Psoas muscle (tissue), 8 donors: Measurements from ENCODE around the gene RASAL2. TPM values are rescaled to one million over a fixed set of nuclear protein-coding genes. Genes with fewer than 3 reads are reported as not detected.

Source experiments
- ATAC-seq, 4 donors: fragments of 200-7000 bp; cut with Tn5 transposase; one replicate each; pipeline ENCODE4 v1.9.1; 2020; ENCODE audit warnings: moderate library complexity in 3 of 4, mild to moderate bottlenecking in 2 of 4
- DNase-seq, 2 donors: peaks; one replicate each; pipeline ENCODE4 v3.0.0-alpha.2; 2020
- H3K27ac ChIP-seq: fragments of 200-600 bp; one replicate; pipeline ENCODE4 v1.8.0; 2022
- H3K27me3 ChIP-seq, 3 donors: fragments of 200-600 bp in 1 of 3; one replicate each; pipeline versions ENCODE4 v1.6.1 to v1.8.0; 2013 to 2022; ENCODE audit warnings: low read length in 2 of 3, mild to moderate bottlenecking in 2 of 3, moderate library complexity in 1 of 3; ENCODE audit not compliant: insufficient read depth in 3 of 3
- H3K36me3 ChIP-seq, 2 donors: fragments of 200-600 bp in 1 of 2; one replicate each; pipeline versions ENCODE4 v1.6.1 to v1.8.0; 2013 to 2022; ENCODE audit warnings: low read depth in 1 of 2, mild to moderate bottlenecking in 1 of 2, moderate library complexity in 1 of 2; ENCODE audit not compliant: insufficient read depth in 1 of 2
- H3K4me1 ChIP-seq: fragments of 200-600 bp; one replicate; pipeline ENCODE4 v1.8.0; 2022
- H3K4me3 ChIP-seq: fragments of 200-600 bp; one replicate; pipeline ENCODE4 v1.8.0; 2022; ENCODE audit warnings: mild to moderate bottlenecking
- H3K9me3 ChIP-seq: fragments of 200-600 bp; one replicate; pipeline ENCODE4 v1.8.0; 2022
- CTCF ChIP-seq: fragments of 200-600 bp; IDR thresholded peaks from one replicate; pipeline ENCODE4 v1.8.0; 2022; ENCODE audit warnings: antibody characterized with exemption
- whole genome bisulfite sequencing, 3 donors: extraction: QIAGEN DNeasy Blood & Tissue Kit; methylation state at CpG; one replicate each; pipeline versions ENCODE4 v1.1.6 to v1.1.7; 2013; 5-methylcytosine and 5-hydroxymethylcytosine counted together
- intact Hi-C, 2 donors: fragments of 100-400 bp; cut with DNase I; formaldehyde crosslinking; loops; one replicate each; pipeline versions ENCODE4 v1.11.0 to v1.14.2; 2022
- polyA plus RNA-seq, 3 donors: library from polyadenylated mRNA; stranded (reverse); fragments of 200-250 nt; gene quantifications; one replicate each; pipeline ENCODE4 v1.2.3, GENCODE V29; 2013
- total RNA-seq, 4 donors: library from RNA; stranded (reverse); fragmentation: NEBNext Ultra II Directional in 2 of 4; extraction: Animal tissue kit (Norgen Biotek cat#: 25700) in 2 of 4; gene quantifications; one replicate each; pipeline versions ENCODE4 v1.2.1 to v1.2.4, GENCODE V29; 2021 to 2023
- donor health status: healthy with polysubstance abuse.
- donor health status: DM: no; HTN: no; CAD: no; lungs with moderate emphysema.
- donor health status: Bipolar disorder and iron deficiency.
- donor health status: healthy.
- donor health status: DM: yes; HTN: yes; CAD: no.
- donor health status: DM: no; HTN: no; CAD: no.
- donor health status: DM: no; HTN: no; CAD: no.
- donor health status: DM: yes; HTN: yes; CAD: no.

RASAL2 gene
- total and polyA plus RNA-seq, 7 donors: 1.9 to 42.1 (median 5.5) TPM

DNA sequence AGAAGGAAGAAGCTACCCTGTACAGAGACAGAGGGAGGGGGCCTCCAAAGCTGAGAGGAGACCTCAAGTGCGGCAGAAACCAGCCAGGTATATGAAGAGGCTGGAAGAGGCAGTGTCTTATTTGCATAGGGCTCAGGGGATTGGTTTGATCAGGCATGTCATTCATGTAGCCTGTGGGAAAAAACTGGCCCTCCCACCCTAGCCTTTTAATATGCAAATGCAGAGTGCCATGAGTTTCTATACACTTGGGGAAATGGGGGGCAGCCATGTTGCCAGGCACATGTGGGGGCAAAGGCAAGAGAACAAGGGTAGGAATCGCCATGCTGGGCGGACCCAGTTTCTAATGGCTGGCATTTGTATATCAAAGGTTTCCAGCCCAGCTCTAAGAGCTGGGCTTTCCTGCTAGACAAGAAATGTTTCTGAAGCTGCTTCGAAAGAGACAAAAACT, 172.7 kb downstream of the RASAL2 start:
- DNase-seq (no peak), ATAC-seq (no peak)
- Histone ChIP-seq H3K9me3 (no peaks in the 10 kb centered on the region), H3K4me3 (no peak overlapping the region), H3K4me1 (no peaks in the 10 kb centered on the region), H3K36me3 (no peaks in the 10 kb centered on the region), H3K27ac (no peak overlapping the region), H3K27me3 (no peaks in the 10 kb centered on the region)
- no peak for TF ChIP-seq CTCF
- intact Hi-C loops: no loop called here
- 73 to 90% (median 89%) methylated on average over 3 to 4 of the region's 4 CpGs for WGBS, 3 donors

- 64 to 67% (median 67%) methylated on average over 3 of the region's 3 CpGs for WGBS, 3 donors
- Histone ChIP-seq H3K27ac (no peak overlapping the region), H3K27me3 (no peaks in the 10 kb centered on the region), H3K4me1 (no peaks in the 10 kb centered on the region), H3K4me3 (no peak overlapping the region), H3K9me3 (no peaks in the 10 kb centered on the region), H3K36me3 (no peaks in the 10 kb centered on the region)
- ATAC-seq: no peak
- intact Hi-C loops: no loop called here
- no peak for DNase-seq
- no peak for TF ChIP-seq CTCF
These were observed 173.8 kb downstream of the RASAL2 start for GRCh38 chr1:178267646-178268094.

DNA sequence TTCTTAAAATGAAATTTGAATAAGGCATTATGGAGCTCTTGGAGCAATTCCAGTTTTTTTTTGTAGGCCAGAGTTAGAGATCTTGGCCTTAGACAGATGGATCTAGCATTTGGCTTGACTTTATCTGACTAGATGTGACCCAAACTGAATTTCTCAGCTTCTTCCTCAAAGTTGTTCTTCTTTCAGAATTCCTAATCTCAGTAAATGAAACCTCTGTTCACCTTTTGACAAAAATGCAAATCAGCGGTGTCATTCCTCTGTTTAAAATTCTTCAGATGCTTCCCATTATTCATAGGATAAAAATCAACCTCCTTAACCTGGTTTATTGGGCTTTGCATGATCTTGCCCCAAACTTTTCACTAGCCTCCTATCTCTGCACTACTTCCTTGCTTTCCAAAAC, 177.6 kb downstream of the RASAL2 start:
- no peak overlapping the region for H3K4me3 ChIP-seq
- H3K27ac ChIP-seq: no peak overlapping the region
- DNase-seq (no peak), ATAC-seq (no peak)
- no peak for TF ChIP-seq CTCF
- no peaks in the 10 kb centered on the region for H3K4me1 ChIP-seq
- H3K9me3 ChIP-seq: no peaks in the 10 kb centered on the region
- 87 to 88% (median 88%) methylated on average over 1 of the region's 1 CpG for WGBS, 3 donors
- H3K36me3 ChIP-seq: no peaks in the 10 kb centered on the region
- intact Hi-C loops: no loop called here
- no peaks in the 10 kb centered on the region for H3K27me3 ChIP-seq

- Histone ChIP-seq H3K27me3 (no peaks in the 10 kb centered on the region), H3K27ac (no peak overlapping the region), H3K9me3 (no peaks in the 10 kb centered on the region), H3K4me3 (no peak overlapping the region), H3K4me1 (no peaks in the 10 kb centered on the region), H3K36me3 (no peaks in the 10 kb centered on the region)
- DNase-seq (no peak), ATAC-seq (no peak)
- intact Hi-C loops: no loop called here
- 75 to 79% (median 76%) methylated on average over 6 of the region's 6 CpGs for WGBS, 3 donors
- TF ChIP-seq CTCF: no peak
These were observed 180.0 kb downstream of the RASAL2 start for GRCh38 chr1:178273707-178274410.

- no peaks in the 10 kb centered on the region for H3K9me3 ChIP-seq
- no peaks in the 10 kb centered on the region for H3K4me1 ChIP-seq
- WGBS, 3 donors: 92 to 93% (median 93%) methylated on average over 2 of the region's 2 CpGs
- H3K36me3 ChIP-seq: no peaks in the 10 kb centered on the region
- no peaks in the 10 kb centered on the region for H3K27me3 ChIP-seq
- intact Hi-C loops: no loop called here
- H3K27ac ChIP-seq: no peak overlapping the region
- DNase-seq (no peak), ATAC-seq (no peak)
- no peak for TF ChIP-seq CTCF
- H3K4me3 ChIP-seq: no peak overlapping the region
These were observed 181.1 kb downstream of the RASAL2 start for GRCh38 chr1:178275049-178275448.
